SK-N-SH treated with all-trans-retinoic acid at 6 μM for 48 hours (cell line): ENCODE data around the gene GLI3.

Source experiments
- ZNF565 ChIP-seq: fragments of 450-650 bp; formaldehyde crosslinking; conservative IDR thresholded peaks from 2 replicates; pipeline ENCODE4 v1.5.0; 2020; ENCODE audit warnings: low read depth, mild to moderate bottlenecking, moderate library complexity
- TF ChIP-seq, protein P1 (sequence below): fragments of 250-450 bp; sonication (Bioruptor Pico); IDR thresholded peaks from 2 replicates; pipeline ENCODE4 v1.5.0; 2020; ENCODE audit warnings: mild to moderate bottlenecking, moderate library complexity

DNA sequence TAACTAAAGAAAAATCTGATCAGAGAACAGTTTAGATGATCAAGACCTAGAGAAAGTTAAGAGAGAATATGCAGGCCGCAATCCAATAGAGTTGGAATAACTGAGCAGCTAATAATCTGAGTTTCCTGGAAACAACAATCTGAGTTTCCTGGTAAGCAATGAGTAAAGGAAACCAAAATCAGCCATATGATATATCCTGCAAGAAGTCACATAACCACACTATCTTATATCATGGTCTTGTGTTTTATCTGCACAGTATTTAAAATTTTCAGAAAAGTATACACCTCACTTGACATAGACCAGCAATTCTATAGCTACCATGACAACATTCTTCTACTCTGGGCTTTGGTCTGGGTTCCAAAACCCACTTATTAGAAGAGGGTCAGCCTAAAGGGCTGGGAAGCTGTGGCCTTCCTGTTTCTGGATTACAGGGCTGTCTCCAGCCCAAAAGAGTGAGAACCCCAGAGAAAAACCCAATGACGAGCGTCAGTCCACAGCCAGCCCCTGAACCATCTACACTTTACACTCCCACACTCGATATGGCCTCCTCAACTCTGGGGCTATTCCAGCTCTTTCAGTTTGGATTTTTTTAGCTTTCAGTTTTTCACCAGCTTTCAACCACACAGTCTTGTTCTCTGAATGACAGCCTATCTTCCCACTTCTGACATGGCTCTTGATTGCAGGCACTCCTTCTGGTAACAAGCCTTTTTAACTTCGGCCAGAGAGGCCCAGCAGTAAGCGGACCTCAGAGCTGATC is 110.4 kb downstream of the GLI3 start:
- TF ChIP-seq ZNF565 (CRISPR knock-in tag), result no peak
- TF ChIP-seq, protein P1, sequence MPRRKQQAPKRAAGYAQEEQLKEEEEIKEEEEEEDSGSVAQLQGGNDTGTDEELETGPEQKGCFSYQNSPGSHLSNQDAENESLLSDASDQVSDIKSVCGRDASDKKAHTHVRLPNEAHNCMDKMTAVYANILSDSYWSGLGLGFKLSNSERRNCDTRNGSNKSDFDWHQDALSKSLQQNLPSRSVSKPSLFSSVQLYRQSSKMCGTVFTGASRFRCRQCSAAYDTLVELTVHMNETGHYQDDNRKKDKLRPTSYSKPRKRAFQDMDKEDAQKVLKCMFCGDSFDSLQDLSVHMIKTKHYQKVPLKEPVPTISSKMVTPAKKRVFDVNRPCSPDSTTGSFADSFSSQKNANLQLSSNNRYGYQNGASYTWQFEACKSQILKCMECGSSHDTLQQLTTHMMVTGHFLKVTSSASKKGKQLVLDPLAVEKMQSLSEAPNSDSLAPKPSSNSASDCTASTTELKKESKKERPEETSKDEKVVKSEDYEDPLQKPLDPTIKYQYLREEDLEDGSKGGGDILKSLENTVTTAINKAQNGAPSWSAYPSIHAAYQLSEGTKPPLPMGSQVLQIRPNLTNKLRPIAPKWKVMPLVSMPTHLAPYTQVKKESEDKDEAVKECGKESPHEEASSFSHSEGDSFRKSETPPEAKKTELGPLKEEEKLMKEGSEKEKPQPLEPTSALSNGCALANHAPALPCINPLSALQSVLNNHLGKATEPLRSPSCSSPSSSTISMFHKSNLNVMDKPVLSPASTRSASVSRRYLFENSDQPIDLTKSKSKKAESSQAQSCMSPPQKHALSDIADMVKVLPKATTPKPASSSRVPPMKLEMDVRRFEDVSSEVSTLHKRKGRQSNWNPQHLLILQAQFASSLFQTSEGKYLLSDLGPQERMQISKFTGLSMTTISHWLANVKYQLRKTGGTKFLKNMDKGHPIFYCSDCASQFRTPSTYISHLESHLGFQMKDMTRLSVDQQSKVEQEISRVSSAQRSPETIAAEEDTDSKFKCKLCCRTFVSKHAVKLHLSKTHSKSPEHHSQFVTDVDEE (CRISPR knock-in tag), result no peak
